ENCODE results near the gene NDUFAF2. TPM values are rescaled to one million over a fixed set of nuclear protein-coding genes. Genes with fewer than 3 reads are reported as not detected.
"Not testable (repeated sequence)": the region's sequence is repeated elsewhere in the genome, so short reads cannot be mapped to it uniquely, and the experiment has no call there.

The NDUFAF2 gene
- total RNA-seq, 1 experiment from 2014 or later, result 44.5 TPM

DNA sequence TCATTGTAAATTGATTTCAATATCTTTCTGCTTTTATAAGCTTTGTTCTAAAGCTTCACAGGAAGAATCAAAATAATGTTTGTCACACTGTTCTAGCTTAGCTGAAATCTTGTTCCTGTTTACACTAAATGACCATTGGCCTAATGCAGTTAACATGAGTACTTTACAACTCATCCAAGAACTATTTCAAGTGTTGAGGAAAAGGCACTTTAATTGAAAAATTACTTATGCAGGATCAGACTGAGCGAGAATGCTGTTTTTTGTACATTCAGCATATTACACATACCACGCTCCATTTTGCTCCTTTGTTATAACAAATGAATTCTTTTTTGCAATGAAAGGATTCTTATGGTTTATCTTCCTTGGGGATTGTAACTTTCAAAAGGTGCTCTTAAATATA lies 239.7 kb downstream of the NDUFAF2 start:
- no peaks in the 10 kb centered on the region for H3K4me1 Mint-ChIP-seq (ENCODE audit: low read depth, unreplicated experiment)
- intact Hi-C loops (cut with micrococcal nuclease; ENCODE audit: unreplicated experiment), result no loop called here
- no peaks in the 10 kb centered on the region for H3K9me3 Mint-ChIP-seq (ENCODE audit: low read depth, unreplicated experiment)
- no peak overlapping the region for H3K4me3 Mint-ChIP-seq (ENCODE audit: low read depth, unreplicated experiment)
- TF ChIP-seq, protein P1, sequence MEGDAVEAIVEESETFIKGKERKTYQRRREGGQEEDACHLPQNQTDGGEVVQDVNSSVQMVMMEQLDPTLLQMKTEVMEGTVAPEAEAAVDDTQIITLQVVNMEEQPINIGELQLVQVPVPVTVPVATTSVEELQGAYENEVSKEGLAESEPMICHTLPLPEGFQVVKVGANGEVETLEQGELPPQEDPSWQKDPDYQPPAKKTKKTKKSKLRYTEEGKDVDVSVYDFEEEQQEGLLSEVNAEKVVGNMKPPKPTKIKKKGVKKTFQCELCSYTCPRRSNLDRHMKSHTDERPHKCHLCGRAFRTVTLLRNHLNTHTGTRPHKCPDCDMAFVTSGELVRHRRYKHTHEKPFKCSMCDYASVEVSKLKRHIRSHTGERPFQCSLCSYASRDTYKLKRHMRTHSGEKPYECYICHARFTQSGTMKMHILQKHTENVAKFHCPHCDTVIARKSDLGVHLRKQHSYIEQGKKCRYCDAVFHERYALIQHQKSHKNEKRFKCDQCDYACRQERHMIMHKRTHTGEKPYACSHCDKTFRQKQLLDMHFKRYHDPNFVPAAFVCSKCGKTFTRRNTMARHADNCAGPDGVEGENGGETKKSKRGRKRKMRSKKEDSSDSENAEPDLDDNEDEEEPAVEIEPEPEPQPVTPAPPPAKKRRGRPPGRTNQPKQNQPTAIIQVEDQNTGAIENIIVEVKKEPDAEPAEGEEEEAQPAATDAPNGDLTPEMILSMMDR (IDR thresholded peaks at IDR 0.05; ENCODE audit: unreplicated experiment), result no peak
- no peaks in the 10 kb centered on the region for H3K27me3 Mint-ChIP-seq (ENCODE audit: unreplicated experiment)
- no peak for DNase-seq
- CTCF ChIA-PET, result no interaction called here
- no TSS peak for BruUV-seq (replicated peaks)
- H3K27ac Mint-ChIP-seq (ENCODE audit: unreplicated experiment), result no peak overlapping the region
- H3K36me3 Mint-ChIP-seq (ENCODE audit: insufficient read depth, unreplicated experiment), result no peaks in the 10 kb centered on the region

DNA sequence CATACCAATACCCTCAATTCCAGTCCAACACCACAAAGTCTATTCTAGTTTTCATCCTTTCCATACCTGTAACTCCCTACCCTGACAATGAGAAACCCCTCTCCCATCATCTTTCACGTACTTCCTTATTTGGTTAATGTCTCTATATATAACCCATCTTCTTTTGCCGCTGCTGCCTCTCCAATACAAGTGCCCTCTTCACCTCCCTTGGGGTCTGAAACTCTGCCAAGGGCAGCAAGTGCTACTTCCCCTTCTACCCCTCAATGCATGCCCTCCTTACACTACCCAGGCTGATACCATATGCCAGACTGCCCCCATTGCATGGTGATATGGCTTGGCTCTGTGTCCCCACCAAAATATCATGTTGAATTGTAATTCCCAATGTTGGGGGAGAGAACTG lies 241.6 kb downstream of the NDUFAF2 start:
- intact Hi-C loops (cut with micrococcal nuclease; ENCODE audit: unreplicated experiment), result no loop called here
- BruUV-seq (replicated peaks), result no TSS peak
- H3K4me1 Mint-ChIP-seq (ENCODE audit: low read depth, unreplicated experiment), result no peaks in the 10 kb centered on the region
- TF ChIP-seq, protein P1 (IDR thresholded peaks at IDR 0.05; ENCODE audit: unreplicated experiment), result no peak
- no peaks in the 10 kb centered on the region for H3K9me3 Mint-ChIP-seq (ENCODE audit: low read depth, unreplicated experiment)
- CTCF ChIA-PET, result no interaction called here
- no peaks in the 10 kb centered on the region for H3K36me3 Mint-ChIP-seq (ENCODE audit: insufficient read depth, unreplicated experiment)
- no peak for DNase-seq
- no peak overlapping the region for H3K27ac Mint-ChIP-seq (ENCODE audit: unreplicated experiment)
- no peaks in the 10 kb centered on the region for H3K27me3 Mint-ChIP-seq (ENCODE audit: unreplicated experiment)
- H3K4me3 Mint-ChIP-seq (ENCODE audit: low read depth, unreplicated experiment), result no peak overlapping the region

DNA sequence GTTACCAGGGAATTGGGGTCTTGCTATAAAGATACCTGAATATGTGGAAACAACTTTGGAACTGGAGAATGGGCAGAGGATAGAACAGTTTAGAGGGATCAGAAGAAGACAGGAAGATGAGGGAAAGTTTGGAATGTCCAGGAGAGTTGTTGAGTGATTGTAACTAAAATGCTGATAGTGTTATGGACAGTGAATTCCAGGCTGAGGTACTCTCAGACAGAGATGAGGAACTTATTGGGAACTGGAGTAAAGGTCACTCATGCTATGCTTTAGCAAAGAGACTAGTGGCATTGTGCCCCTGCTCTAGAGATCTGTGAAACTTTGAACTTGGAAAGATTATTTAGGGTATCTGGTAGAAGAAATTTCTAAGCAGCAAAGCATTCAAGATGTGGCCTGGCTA lies 242.3 kb downstream of the NDUFAF2 start:
- not testable (repeated sequence) for BruUV-seq (replicated peaks); H3K9me3 Mint-ChIP-seq (ENCODE audit: low read depth, unreplicated experiment)

DNA sequence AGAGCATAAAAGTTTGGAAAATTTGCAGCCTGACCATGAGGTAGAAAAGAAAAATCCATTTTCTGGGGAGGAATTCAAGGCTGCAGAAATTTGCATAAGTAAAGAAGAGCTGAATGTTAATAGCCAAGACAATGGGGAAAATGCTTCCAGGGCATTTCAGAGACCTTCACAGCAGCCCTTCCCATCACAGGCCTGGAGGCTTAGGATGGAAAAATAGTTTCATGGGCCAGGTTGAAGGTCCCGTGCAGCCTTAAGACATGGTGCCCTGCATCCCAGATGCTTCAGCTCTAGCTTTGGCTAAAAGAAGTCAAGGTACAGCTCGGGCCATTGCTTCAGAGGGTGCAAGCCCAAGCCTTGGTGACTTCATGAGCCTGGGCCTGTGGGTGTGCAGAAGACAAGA lies 242.8 kb downstream of the NDUFAF2 start:
- H3K36me3 Mint-ChIP-seq (ENCODE audit: insufficient read depth, unreplicated experiment); CTCF ChIA-PET; H3K27ac Mint-ChIP-seq (ENCODE audit: unreplicated experiment); H3K9me3 Mint-ChIP-seq (ENCODE audit: low read depth, unreplicated experiment); intact Hi-C loops (cut with micrococcal nuclease; ENCODE audit: unreplicated experiment); DNase-seq; H3K4me3 Mint-ChIP-seq (ENCODE audit: low read depth, unreplicated experiment); BruUV-seq (replicated peaks); H3K27me3 Mint-ChIP-seq (ENCODE audit: unreplicated experiment); H3K4me1 Mint-ChIP-seq (ENCODE audit: low read depth, unreplicated experiment): not testable (repeated sequence)

More for the DNA sequence above, 242.3 kb downstream of the NDUFAF2 start:
- intact Hi-C loops (cut with micrococcal nuclease; ENCODE audit: unreplicated experiment); H3K27me3 Mint-ChIP-seq (ENCODE audit: unreplicated experiment); CTCF ChIA-PET; H3K4me1 Mint-ChIP-seq (ENCODE audit: low read depth, unreplicated experiment); H3K36me3 Mint-ChIP-seq (ENCODE audit: insufficient read depth, unreplicated experiment); DNase-seq; H3K27ac Mint-ChIP-seq (ENCODE audit: unreplicated experiment); H3K4me3 Mint-ChIP-seq (ENCODE audit: low read depth, unreplicated experiment): not testable (repeated sequence)

DNA sequence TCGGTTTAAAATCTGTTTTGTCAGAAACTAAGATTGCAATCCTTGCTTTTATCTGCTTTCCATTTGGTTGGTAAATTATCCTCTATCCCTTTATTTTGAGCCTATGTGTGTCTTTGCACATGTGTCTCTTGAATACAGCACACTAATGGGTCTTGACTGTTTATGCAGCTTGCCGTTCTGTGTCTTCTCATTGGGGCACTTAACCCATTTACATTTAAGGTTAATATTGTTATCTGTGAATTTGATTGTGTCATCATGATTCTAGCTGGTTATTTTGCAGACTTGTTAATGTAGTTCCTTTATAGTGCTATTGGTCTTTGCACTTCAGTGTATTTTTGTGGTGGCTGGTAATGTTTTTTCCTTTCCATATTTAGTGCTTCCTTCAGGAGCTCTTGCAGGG lies 253.6 kb downstream of the NDUFAF2 start:
- BruUV-seq (replicated peaks), result no TSS peak
- no peaks in the 10 kb centered on the region for H3K36me3 Mint-ChIP-seq (ENCODE audit: insufficient read depth, unreplicated experiment)

More for the DNA sequence above, 253.6 kb downstream of the NDUFAF2 start:
- no peak for DNase-seq
- H3K27ac Mint-ChIP-seq (ENCODE audit: unreplicated experiment), result no peak overlapping the region
- CTCF ChIA-PET, result no interaction called here
- peaks cover 6% of the 10 kb centered on the region for H3K9me3 Mint-ChIP-seq (ENCODE audit: low read depth, unreplicated experiment)
- no peaks in the 10 kb centered on the region for H3K27me3 Mint-ChIP-seq (ENCODE audit: unreplicated experiment)
- TF ChIP-seq, protein P1 (IDR thresholded peaks at IDR 0.05; ENCODE audit: unreplicated experiment), result no peak
- no peak overlapping the region for H3K4me3 Mint-ChIP-seq (ENCODE audit: low read depth, unreplicated experiment)
- intact Hi-C loops (cut with micrococcal nuclease; ENCODE audit: unreplicated experiment), result no loop called here
- no peaks in the 10 kb centered on the region for H3K4me1 Mint-ChIP-seq (ENCODE audit: low read depth, unreplicated experiment)

Measured in Calu3 (cell line).